Stimulated activated memory B cell treated with anti-CD40 and anti-IgM and Interleukin-4, amounts not matched to agents 10 μg/mL and 1 μg/mL and 100 μg/mL, for 72 hours (primary cell): Measurements from ENCODE around the gene CREB5.
"Not testable (repeated sequence)": the region's sequence is repeated elsewhere in the genome, so short reads cannot be mapped to it uniquely, and the experiment has no call there.

Source experiments
- ATAC-seq: fragments of 150-1000 bp; cut with Tn5 transposase; 2 replicates; pipeline ENCODE4 v1.10.0; 2021
- H3K27ac Mint-ChIP-seq: one replicate; pipeline ENCODE4 v1.8.0; 2022; ENCODE audit warnings: mild to moderate bottlenecking, mixed read lengths
- H3K27me3 Mint-ChIP-seq: one replicate; pipeline ENCODE4 v1.8.0; 2022; ENCODE audit warnings: mixed read lengths
- H3K36me3 Mint-ChIP-seq: one replicate; pipeline ENCODE4 v1.8.0; 2022; ENCODE audit warnings: mixed read lengths
- H3K4me1 Mint-ChIP-seq: one replicate; pipeline ENCODE4 v1.8.0; 2022; ENCODE audit warnings: mixed read lengths
- H3K4me3 Mint-ChIP-seq: one replicate; pipeline ENCODE4 v1.8.0; 2022; ENCODE audit warnings: mild to moderate bottlenecking, moderate library complexity, mixed read lengths
- H3K9me3 Mint-ChIP-seq: one replicate; pipeline ENCODE4 v1.8.0; 2022; ENCODE audit warnings: mixed read lengths

Gene CREB5

DNA sequence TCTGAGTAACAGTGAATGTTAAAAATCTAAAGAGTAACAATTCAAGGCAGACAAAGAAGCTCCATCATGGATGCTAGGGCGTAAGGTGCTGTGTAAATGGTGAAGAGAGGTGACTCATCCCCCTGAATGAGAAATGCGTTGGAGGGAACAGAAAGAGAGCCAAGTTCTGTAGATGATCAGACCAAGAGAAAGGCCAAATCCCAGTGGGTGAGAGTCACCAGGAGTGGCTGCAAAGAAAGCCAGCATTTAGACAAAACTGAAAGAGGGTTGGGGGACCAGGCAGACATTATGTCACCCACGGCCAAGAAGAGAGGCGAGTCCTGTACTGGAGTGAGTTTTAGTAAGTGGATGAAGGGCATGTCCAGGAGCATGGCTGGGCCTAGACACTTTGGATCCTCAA is 392.7 kb downstream of the CREB5 start:
- Mint-ChIP-seq H3K27ac (no peak overlapping the region), H3K27me3 (no peaks in the 10 kb centered on the region), H3K4me1 (peaks cover 18% of the 10 kb centered on the region), H3K4me3 (no peak overlapping the region), H3K9me3 (no peaks in the 10 kb centered on the region), H3K36me3 (no peaks in the 10 kb centered on the region)
- ATAC-seq = no peak

DNA sequence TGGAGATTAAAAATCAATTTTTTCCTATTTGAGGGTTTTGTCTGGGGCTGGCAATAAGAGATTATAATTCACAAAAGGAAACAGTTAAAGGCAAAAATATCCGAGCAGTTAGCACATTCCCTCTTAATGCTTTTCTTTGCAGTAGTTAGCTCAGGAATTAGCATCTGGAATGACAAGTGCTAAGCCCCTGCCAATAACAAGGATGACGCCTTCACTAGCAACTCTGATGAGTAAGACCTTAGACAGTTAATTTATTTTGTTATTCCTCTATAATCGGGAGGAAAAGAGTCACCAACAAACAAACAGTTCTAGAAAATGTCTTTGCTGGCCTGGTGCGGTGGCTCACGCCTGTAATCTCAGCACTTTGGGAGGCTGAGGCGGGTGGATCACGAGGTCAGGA is 394.5 kb downstream of the CREB5 start:
- no peaks in the 10 kb centered on the region for H3K36me3 Mint-ChIP-seq
- H3K9me3 Mint-ChIP-seq = no peaks in the 10 kb centered on the region
- no peaks in the 10 kb centered on the region for H3K27me3 Mint-ChIP-seq
- no peak overlapping the region for H3K4me3 Mint-ChIP-seq
- peaks cover 20% of the 10 kb centered on the region for H3K4me1 Mint-ChIP-seq
- ATAC-seq = no peak
- H3K27ac Mint-ChIP-seq = no peak overlapping the region

DNA sequence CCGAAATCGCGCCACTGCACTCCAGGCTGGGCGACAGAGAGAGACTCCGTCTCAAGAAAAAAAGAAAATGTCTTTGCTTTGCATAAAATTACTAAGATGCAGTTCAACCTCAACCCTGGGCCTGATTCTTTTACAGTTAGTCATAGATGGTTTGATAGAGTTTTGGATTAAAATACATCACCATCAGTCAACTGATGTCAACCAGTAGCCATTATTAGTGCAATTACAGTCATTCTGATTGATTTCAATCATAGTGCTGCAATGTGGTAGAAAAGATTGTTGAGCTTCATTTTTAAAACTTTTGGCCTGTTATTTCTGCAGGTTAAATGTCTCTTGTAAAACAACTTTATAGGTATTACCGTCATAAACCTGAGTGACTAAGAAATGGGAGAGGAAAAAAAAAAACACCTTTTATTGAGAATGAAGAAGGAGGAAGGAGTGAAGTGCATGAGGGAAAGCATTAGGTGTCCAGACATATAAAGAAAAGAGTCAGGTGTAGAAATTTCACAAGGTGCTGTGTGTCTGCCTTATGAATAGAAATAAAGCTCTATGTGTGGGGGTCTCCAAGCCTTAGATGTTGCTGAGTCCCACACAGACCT is 395.2 kb downstream of the CREB5 start:
- ATAC-seq = no peak
- H3K27ac Mint-ChIP-seq = peak overlapping the region; percentile 16
- H3K27me3 Mint-ChIP-seq = no peaks in the 10 kb centered on the region
- H3K9me3 Mint-ChIP-seq = no peaks in the 10 kb centered on the region
- no peaks in the 10 kb centered on the region for H3K36me3 Mint-ChIP-seq
- H3K4me3 Mint-ChIP-seq = no peak overlapping the region
- peaks cover 20% of the 10 kb centered on the region for H3K4me1 Mint-ChIP-seq

DNA sequence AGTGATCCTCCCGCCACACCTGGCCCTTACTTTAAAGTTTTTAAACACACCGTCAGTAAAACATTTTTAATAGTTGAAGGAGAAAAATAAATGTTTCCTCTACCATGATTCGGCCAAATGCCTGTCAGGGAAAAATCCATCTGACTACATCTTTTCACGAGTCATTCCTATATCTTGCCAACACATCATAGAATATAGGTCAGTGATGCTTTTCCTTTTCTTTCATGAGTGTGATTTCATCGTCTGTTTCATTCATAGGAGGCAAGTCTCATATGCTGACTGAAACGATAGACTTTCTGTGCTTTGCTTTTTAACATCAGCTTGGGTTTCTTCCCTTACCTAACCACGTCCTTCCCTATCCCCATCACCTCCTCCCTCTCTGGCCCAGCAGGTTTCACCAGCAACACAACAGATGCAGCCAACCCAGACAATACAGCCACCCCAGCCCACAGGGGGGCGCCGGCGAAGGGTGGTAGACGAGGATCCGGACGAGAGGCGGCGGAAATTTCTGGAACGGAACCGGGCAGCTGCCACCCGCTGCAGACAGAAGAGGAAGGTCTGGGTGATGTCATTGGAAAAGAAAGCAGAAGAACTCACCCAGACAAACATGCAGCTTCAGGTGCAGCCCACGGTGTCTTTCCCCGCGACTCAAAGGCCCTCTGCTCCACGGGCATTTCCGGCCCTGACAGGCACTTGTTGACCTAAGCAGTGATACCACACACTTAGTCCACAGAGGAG is 396.6 kb downstream of the CREB5 start:
- peak; percentile 89 for ATAC-seq
- Mint-ChIP-seq H3K4me1 (peaks cover 20% of the 10 kb centered on the region), H3K9me3 (no peaks in the 10 kb centered on the region), H3K27ac (peak overlapping the region; percentile 64), H3K27me3 (no peaks in the 10 kb centered on the region), H3K4me3 (peak overlapping the region; percentile 42), H3K36me3 (no peaks in the 10 kb centered on the region)

DNA sequence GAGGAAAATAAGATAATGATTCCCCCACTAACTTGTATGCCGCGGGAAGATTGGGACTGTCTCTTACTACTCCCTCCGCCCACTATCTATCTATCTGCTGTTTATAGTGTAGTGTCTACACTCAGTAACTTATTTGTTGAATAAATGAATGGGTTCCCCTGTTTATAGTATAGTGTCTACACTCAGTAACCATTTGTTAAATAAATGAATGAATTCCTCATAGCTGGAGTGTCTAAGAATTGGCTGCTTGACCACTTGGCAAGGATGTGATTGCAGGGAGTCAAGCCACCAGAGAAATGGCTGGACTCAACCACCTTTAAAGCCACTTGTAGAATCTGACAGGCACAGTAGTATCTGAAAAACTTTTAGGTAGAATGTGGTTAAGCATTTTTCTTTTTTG is 398.7 kb downstream of the CREB5 start:
- H3K27me3 Mint-ChIP-seq = no peaks in the 10 kb centered on the region
- no peaks in the 10 kb centered on the region for H3K36me3 Mint-ChIP-seq
- ATAC-seq = no peak
- H3K9me3 Mint-ChIP-seq = no peaks in the 10 kb centered on the region
- no peak overlapping the region for H3K27ac Mint-ChIP-seq
- H3K4me3 Mint-ChIP-seq = no peak overlapping the region
- peaks cover 28% of the 10 kb centered on the region for H3K4me1 Mint-ChIP-seq

DNA sequence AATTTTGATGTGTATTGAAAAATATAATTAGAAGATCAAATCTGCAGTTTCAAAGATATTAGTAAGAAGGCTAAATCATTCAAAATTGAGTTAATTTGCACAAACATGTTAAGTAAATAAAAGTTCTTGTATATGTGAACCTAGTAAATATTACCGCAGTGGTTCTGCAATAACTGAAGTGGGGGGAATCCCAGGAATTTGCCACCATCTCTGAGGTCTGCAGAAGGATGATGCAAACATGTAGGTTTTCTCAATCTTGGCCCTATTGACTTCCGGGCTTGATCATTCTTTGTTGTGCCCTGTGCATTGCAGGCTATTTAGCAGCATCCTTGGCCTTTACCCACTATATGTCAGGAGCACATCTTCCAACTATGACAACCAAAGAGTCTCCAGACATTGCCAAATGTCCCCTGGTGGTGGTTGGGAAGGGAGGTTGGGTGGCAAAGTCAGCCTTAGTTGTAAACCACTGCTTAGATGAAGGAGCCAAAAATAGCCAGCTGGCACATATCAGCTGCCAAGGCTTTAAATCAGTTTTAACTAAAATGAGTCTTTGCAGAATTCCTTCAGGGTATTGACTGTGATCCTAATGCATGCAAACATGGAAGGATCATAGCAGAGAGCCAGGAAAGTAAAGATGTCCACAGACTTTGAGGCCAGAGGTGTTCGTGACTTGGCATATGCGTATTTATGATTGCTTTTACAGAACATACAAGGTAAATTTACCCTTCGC is 399.5 kb downstream of the CREB5 start:
- Mint-ChIP-seq H3K4me3 (no peak overlapping the region), H3K9me3 (no peaks in the 10 kb centered on the region), H3K36me3 (no peaks in the 10 kb centered on the region), H3K27me3 (no peaks in the 10 kb centered on the region), H3K27ac (no peak overlapping the region), H3K4me1 (peaks cover 32% of the 10 kb centered on the region)
- ATAC-seq = no peak

DNA sequence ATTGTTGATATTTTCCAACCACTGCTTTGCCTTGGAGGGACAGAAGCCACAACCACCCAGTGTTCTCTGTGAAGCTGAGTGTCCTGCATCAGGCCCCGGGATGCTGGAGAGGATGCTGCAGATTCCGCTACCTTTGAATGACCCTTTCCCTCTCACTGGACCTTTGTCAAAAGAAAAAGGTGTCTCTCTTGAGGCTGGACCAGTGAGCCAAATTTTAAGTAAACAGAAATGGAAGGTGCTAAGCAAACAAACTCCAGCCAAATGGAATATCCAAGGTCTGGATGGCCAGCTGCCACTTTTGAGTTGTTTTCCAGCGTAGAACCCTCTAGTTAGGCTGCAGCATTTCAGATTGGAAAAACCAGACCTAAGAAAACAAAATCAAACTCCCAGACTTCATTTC is 400.3 kb downstream of the CREB5 start:
- Mint-ChIP-seq H3K4me1 (peaks cover 37% of the 10 kb centered on the region), H3K36me3 (no peaks in the 10 kb centered on the region), H3K9me3 (no peaks in the 10 kb centered on the region), H3K27ac (peak overlapping the region; percentile 32), H3K27me3 (no peaks in the 10 kb centered on the region), H3K4me3 (no peak overlapping the region)
- no peak for ATAC-seq

DNA sequence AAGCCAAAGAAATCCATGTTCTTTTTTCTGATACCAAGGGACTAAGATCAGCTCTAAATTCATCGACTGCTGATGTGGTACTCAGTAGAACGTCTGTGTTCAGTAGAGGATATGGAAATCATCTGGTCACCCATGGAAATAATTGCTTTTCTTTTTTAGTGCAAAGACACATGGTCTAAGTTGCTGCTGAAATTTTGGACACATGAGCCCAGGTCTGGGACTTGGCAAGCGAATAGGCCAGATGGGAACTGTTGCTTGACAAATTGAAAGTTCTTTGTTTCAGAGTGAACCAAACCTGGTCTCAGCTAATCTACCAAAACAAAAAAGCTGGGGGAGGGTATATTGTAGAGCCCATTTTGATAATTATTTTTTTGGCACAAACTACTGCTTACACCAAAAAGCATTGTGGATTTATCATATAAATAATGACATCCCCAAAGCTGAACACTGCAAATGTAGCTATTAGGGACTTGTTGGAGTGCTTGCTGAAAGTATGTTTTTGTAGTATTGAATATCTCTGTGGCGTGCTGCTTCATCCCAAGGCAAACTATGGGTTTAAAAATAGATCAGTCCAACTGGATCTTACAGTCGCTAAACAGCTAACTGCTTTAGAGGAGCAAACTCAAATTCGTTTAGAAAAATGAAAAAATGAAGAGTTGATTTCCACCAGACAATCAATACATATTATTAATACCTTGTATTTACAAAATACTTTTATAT is 401.1 kb downstream of the CREB5 start:
- ATAC-seq = no peak
- H3K9me3 Mint-ChIP-seq = no peaks in the 10 kb centered on the region
- peak overlapping the region; percentile 32 for H3K27ac Mint-ChIP-seq
- H3K4me1 Mint-ChIP-seq = peaks cover 42% of the 10 kb centered on the region
- H3K36me3 Mint-ChIP-seq = no peaks in the 10 kb centered on the region
- H3K4me3 Mint-ChIP-seq = no peak overlapping the region
- no peaks in the 10 kb centered on the region for H3K27me3 Mint-ChIP-seq

DNA sequence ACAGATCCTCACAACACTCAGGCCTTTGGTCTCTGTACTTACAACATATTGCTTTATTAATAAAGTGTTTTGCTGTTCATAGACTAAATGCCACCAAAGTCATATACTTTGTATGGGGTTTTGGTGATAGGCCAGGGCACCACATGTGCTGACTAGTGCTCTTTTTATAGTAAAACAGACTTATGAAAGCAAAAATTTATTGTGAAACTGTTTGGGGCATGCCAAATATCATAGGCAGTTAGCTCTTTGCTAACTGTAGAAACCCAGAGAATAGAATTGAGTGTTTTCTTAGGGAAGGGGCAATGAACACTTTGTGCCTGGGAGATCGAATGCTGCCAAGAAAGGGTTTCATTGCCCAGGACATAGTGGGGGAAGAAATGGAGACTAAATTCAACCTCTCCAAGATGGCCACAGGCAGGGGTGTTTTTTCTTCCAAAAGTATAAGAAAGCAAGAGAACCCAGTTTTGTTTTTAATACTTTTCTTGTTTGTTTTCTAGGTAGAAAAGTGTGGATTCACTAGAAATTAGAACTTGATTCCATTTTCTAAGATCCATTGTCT is 403.1 kb downstream of the CREB5 start:
- Mint-ChIP-seq H3K27me3 (no peaks in the 10 kb centered on the region), H3K9me3 (no peaks in the 10 kb centered on the region), H3K27ac (peak overlapping the region; percentile 56), H3K36me3 (no peaks in the 10 kb centered on the region), H3K4me1 (peaks cover 37% of the 10 kb centered on the region), H3K4me3 (peak overlapping the region; percentile 23)
- ATAC-seq = peak; percentile 18

DNA sequence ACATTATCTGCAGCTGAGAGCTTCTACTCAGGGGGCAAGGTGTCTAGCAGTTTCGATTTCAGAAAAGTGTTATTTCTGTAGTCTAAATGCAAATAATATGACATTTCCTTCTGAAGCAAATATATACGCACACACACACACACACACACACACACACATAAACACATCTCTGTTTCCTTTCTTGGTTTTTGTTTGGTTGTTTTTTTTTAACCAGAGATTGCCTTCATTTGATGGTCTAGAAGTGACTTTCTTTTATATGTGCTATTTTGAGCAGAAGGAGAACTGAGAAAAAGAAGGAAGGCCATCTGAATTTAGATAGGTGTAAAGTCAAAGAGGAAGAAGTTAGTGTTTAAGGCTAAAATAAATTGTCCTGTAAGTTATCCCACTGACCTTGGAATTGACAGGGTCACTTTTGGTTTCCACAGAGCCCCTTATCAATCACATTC is 403.6 kb downstream of the CREB5 start:
- peak overlapping the region; percentile 9 for H3K4me3 Mint-ChIP-seq

DNA sequence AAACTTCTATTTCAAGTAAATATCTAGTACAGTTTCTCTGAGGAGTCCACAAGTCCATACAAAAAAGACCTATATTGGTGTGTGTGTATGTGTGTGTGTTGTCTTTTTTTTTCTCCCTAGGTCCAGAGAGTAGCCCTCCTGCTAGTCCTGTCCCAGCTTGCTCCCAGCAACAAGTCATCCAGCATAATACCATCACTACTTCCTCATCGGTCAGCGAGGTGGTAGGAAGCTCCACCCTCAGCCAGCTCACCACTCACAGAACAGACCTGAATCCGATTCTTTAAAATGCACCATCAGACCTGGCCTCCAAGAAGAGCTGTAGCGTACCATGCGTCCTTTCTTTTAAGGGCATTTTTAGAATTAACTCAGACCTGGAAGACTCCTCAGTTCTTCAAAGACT is 406.7 kb downstream of the CREB5 start:
- Mint-ChIP-seq H3K36me3 (no peaks in the 10 kb centered on the region), H3K27me3 (no peaks in the 10 kb centered on the region), H3K4me1 (peaks cover 44% of the 10 kb centered on the region), H3K27ac (peak overlapping the region; percentile 35), H3K9me3 (no peaks in the 10 kb centered on the region), H3K4me3 (no peak overlapping the region)
- ATAC-seq = no peak

More for the DNA sequence above, 403.6 kb downstream of the CREB5 start:
- H3K9me3 Mint-ChIP-seq = no peaks in the 10 kb centered on the region
- no peaks in the 10 kb centered on the region for H3K27me3 Mint-ChIP-seq
- H3K36me3 Mint-ChIP-seq = no peaks in the 10 kb centered on the region
- peak overlapping the region; percentile 56 for H3K27ac Mint-ChIP-seq
- peak; percentile 85 for ATAC-seq
- peaks cover 42% of the 10 kb centered on the region for H3K4me1 Mint-ChIP-seq

DNA sequence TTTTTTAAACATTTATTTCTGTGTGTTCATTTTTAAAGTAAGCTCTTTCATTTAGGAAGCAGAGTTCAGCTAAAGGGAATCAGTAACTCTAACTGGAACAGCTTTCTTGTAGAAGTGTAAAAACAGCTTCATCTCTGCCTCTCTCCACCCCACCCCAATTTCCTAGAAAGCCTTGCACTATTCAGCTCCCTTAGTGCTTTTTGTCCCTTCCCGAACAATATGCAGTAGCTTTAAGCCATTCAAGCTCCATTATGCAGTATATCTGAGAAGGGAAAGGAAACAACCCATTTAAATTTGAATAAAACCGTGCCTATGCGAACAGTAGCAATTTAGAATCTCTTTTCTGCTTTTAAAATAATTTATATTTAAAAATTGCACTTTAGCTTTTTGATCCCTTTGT is 411.3 kb downstream of the CREB5 start:
- Mint-ChIP-seq H3K27me3 (peaks cover 18% of the 10 kb centered on the region), H3K36me3 (no peaks in the 10 kb centered on the region), H3K4me1 (peaks cover 17% of the 10 kb centered on the region), H3K9me3 (peaks cover 3% of the 10 kb centered on the region), H3K4me3 (no peak overlapping the region), H3K27ac (no peak overlapping the region)
- ATAC-seq = no peak

DNA sequence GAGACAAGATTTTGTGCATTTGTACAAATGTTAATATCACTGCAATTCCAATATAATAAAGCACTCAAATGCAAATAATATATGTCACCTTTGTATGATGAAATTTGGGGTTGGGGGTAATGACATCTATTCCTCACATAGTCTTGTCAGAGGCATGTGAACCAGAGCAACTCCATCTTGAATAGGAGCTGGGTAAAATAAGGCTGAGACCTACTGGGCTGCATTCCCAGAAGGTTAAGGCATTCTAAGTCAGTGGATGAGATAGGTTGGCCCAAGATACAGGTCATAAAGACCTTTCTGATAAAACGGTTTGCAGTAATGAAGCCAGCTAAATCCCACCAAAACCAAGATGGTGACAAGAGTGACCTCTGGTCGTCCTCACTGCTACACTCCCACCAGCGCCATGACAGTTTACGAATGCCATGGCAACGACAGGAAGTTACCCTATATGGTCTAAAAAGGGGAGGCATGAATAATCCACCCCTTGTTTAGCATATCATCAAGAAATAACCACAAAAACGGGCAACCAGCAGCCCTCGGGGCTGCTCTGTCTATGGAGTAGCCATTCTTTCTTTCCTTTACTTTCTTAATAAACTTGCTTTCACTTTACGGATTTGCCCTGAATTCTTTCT is 413.6 kb downstream of the CREB5 start:
- H3K27ac Mint-ChIP-seq, H3K4me1 Mint-ChIP-seq, H3K36me3 Mint-ChIP-seq, ATAC-seq, H3K9me3 Mint-ChIP-seq, H3K4me3 Mint-ChIP-seq: not testable (repeated sequence)
- peaks cover 18% of the 10 kb centered on the region for H3K27me3 Mint-ChIP-seq

DNA sequence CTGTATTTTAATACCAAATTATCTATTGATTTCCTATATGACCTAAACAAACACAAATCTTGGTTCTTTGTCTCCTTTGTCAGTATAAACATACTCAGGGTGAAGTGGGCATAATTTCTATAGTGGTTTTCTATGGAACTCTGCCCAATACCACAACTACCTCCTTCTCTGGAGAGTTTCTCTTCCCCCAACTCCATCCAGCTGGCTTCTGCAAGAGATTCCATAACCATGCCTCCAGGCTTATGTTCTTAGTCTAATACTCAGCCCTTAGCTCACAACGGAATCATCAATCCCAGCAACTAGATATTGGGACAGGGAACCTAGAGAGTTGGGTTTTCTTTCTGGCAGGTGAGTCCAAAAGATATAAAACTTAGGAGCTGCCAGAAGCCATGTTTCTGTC is 418.5 kb downstream of the CREB5 start:
- Mint-ChIP-seq H3K4me3 (no peak overlapping the region), H3K4me1 (no peaks in the 10 kb centered on the region), H3K36me3 (no peaks in the 10 kb centered on the region), H3K9me3 (peaks cover 3% of the 10 kb centered on the region), H3K27ac (no peak overlapping the region), H3K27me3 (peaks cover 18% of the 10 kb centered on the region)
- no peak for ATAC-seq

DNA sequence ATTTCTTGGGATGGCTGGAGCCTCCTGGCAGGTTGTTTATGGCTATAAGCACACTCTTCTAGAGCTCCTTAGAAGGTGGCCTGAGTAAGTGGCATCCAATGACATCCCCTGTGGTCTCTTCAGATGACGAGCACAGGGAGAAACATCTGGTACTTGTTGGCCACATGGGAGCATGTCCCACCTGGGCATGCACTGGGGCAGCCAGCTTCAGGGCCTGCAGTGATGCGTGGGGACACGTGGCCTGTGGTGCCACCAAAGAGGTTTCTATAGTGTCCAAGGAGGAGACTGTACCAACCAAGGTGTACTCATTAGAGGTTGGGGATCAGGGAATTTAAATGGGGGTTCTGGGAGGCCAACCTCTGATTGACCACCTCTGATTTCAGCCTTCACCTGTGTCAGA is 420.4 kb downstream of the CREB5 start:
- H3K4me3 Mint-ChIP-seq = no peak overlapping the region
- no peaks in the 10 kb centered on the region for H3K9me3 Mint-ChIP-seq
- no peak for ATAC-seq
- no peaks in the 10 kb centered on the region for H3K4me1 Mint-ChIP-seq
- H3K27ac Mint-ChIP-seq = no peak overlapping the region
- peaks cover 4% of the 10 kb centered on the region for H3K27me3 Mint-ChIP-seq
- no peaks in the 10 kb centered on the region for H3K36me3 Mint-ChIP-seq
